IMR-90 (cell line): Measurements from ENCODE around the gene CKB.

Source experiments
- BHLHE40 ChIP-seq: fragments of 150-350 bp; IDR thresholded peaks from 2 replicates; pipeline ENCODE4 v1.6.1; 2016; ENCODE audit warnings: mild to moderate bottlenecking, low read depth, low read length
- CTCF ChIP-seq: conservative IDR thresholded peaks from 2 replicates; pipeline ENCODE4 v1.5.1; 2012; ENCODE audit warnings: mild to moderate bottlenecking, low read depth, low read length, improper control_type of control experiment
- MAFK ChIP-seq: IDR thresholded peaks from 2 replicates; pipeline ENCODE4 v1.6.1; 2012; ENCODE audit warnings: low read depth, low read length, improper control_type of control experiment
- MXI1 ChIP-seq: IDR thresholded peaks from 2 replicates; pipeline ENCODE4 v1.6.1; 2012; ENCODE audit warnings: low read depth, mild to moderate bottlenecking, low read length, moderate library complexity, borderline replicate concordance
- POLR2A ChIP-seq: IDR thresholded peaks from 2 replicates; pipeline ENCODE4 v1.6.1; 2012; ENCODE audit warnings: mild to moderate bottlenecking, low read depth, low read length

GRCh38 chr14:103558071-103558882 is 35.6 kb upstream of the CKB start:
- TF ChIP-seq CTCF (no peak), POLR2A (no peak), BHLHE40 (no peak), MXI1 (no peak), MAFK (no peak)
